HEK293 (cell line): ENCODE results near the gene AP3D1.
A peak's percentile ranks its signal among the peaks of the same experiment; 100 is the strongest.

ENCODE experiments used
- CTCF ChIA-PET: fragments of 350-600 bp; formaldehyde crosslinking; extraction: SDS; loops from one replicate; lab custom pipeline; 2021; ENCODE audit warnings: antibody characterized with exemption; lab: Yijun Ruan, JAX
- POLR2A ChIA-PET: fragments of 300-600 bp; formaldehyde crosslinking; extraction: SDS; loops from one replicate; lab custom pipeline; 2020; ENCODE audit warnings: antibody characterized with exemption, inconsistent platforms; lab: Yijun Ruan, JAX
- H3K27ac ChIP-seq: fragments of 200-500 bp; sonication (Bioruptor generic); 2 replicates; pipeline ENCODE4 v1.5.1; 2014; ENCODE audit warnings: low read depth, low read length, control low read depth, inconsistent platforms; ENCODE audit errors: extremely low read depth
- H3K36me3 ChIP-seq, 2 experiments: fragments of 200-500 bp in 1 of 2; sonication (Bioruptor generic) in 1 of 2; 1 replicate in 1 of 2; 2 replicates in 1 of 2; pipeline ENCODE4 v1.5.1; 2014 to 2017; ENCODE audit warnings: inconsistent platforms in 2 of 2, low read length in 2 of 2; ENCODE audit not compliant: control insufficient read depth in 2 of 2, insufficient read depth in 1 of 2
- H3K4me1 ChIP-seq: fragments of 200-500 bp; sonication (Bioruptor generic); 2 replicates; pipeline ENCODE4 v1.5.1; 2014; ENCODE audit warnings: mild to moderate bottlenecking, low read length, inconsistent platforms; ENCODE audit not compliant: control insufficient read depth, insufficient read depth
- H3K4me3 ChIP-seq: 2 replicates; pipeline ENCODE4 v1.5.1; 2011; ENCODE audit warnings: low read depth, mild to moderate bottlenecking, control low read depth, low read length, moderate library complexity
- H3K9me3 ChIP-seq: fragments of 200-500 bp; sonication (Bioruptor generic); 2 replicates; pipeline ENCODE4 v1.5.1; 2014; ENCODE audit warnings: low read depth, low read length, inconsistent platforms; ENCODE audit not compliant: control insufficient read depth, insufficient read depth
- INSM2 ChIP-seq: fragments of 450-650 bp; formaldehyde crosslinking; IDR thresholded peaks from 2 replicates; pipeline ENCODE4 v1.5.1; 2016; ENCODE audit warnings: missing biosample characterization, missing genetic modification characterization
- OVOL3 ChIP-seq: fragments of 450-650 bp; formaldehyde crosslinking; IDR thresholded peaks from 2 replicates; pipeline ENCODE4 v1.5.1; 2016; ENCODE audit warnings: missing biosample characterization, missing genetic modification characterization
- PATZ1 ChIP-seq: fragments of 450-650 bp; formaldehyde crosslinking; IDR thresholded peaks from 2 replicates; pipeline ENCODE4 v1.5.1; 2016; ENCODE audit warnings: missing biosample characterization, missing genetic modification characterization
- SP7 ChIP-seq: fragments of 450-650 bp; formaldehyde crosslinking; IDR thresholded peaks from 2 replicates; pipeline ENCODE4 v1.5.1; 2016; ENCODE audit warnings: missing biosample characterization, missing genetic modification characterization
- TCF7L2 ChIP-seq: IDR thresholded peaks from 2 replicates; pipeline ENCODE4 v1.6.1; 2011; ENCODE audit warnings: low read depth, mild to moderate bottlenecking, inconsistent platforms, low read length, moderate library complexity, borderline replicate concordance
- TRIM28 ChIP-seq: IDR thresholded peaks from 2 replicates; pipeline ENCODE4 v1.6.1; 2011; ENCODE audit warnings: low read length, control low read depth, borderline replicate concordance
- YY2 ChIP-seq: fragments of 450-650 bp; formaldehyde crosslinking; IDR thresholded peaks from 2 replicates; pipeline ENCODE4 v1.5.1; 2016; ENCODE audit warnings: missing biosample characterization, missing genetic modification characterization
- ZBTB1 ChIP-seq: fragments of 450-650 bp; formaldehyde crosslinking; IDR thresholded peaks from 2 replicates; pipeline ENCODE4 v1.5.1; 2016; ENCODE audit warnings: missing biosample characterization, missing genetic modification characterization
- ZFP3 ChIP-seq: fragments of 450-650 bp; formaldehyde crosslinking; IDR thresholded peaks from 2 replicates; pipeline ENCODE4 v1.5.1; 2016; ENCODE audit warnings: low read depth, missing biosample characterization, missing genetic modification characterization
- ZNF112 ChIP-seq: fragments of 450-650 bp; formaldehyde crosslinking; IDR thresholded peaks from 2 replicates; pipeline ENCODE4 v1.5.0; 2017; ENCODE audit warnings: missing biosample characterization, missing genetic modification characterization
- ZNF114 ChIP-seq: fragments of 450-650 bp; formaldehyde crosslinking; IDR thresholded peaks from 2 replicates; pipeline ENCODE4 v1.5.0; 2017; ENCODE audit warnings: missing biosample characterization, missing genetic modification characterization
- ZNF2 ChIP-seq: fragments of 450-650 bp; formaldehyde crosslinking; IDR thresholded peaks from 2 replicates; pipeline ENCODE4 v1.5.1; 2016; ENCODE audit warnings: missing biosample characterization, missing genetic modification characterization
- ZNF202 ChIP-seq: fragments of 450-650 bp; formaldehyde crosslinking; IDR thresholded peaks from 2 replicates; pipeline ENCODE4 v1.5.1; 2016; ENCODE audit warnings: missing biosample characterization, missing genetic modification characterization, borderline replicate concordance
- ZNF239 ChIP-seq: fragments of 450-650 bp; formaldehyde crosslinking; IDR thresholded peaks from 2 replicates; pipeline ENCODE4 v1.5.1; 2016; ENCODE audit warnings: missing biosample characterization, missing genetic modification characterization
- ZNF518A ChIP-seq: fragments of 450-650 bp; formaldehyde crosslinking; conservative IDR thresholded peaks from 2 replicates; pipeline ENCODE4 v1.5.1; 2016; ENCODE audit warnings: low read depth, missing biosample characterization, missing genetic modification characterization
- ZNF555 ChIP-seq: fragments of 450-650 bp; formaldehyde crosslinking; conservative IDR thresholded peaks from 2 replicates; pipeline ENCODE4 v1.5.1; 2017; ENCODE audit warnings: missing biosample characterization, mild to moderate bottlenecking, missing genetic modification characterization, inconsistent platforms
- ZXDB ChIP-seq: fragments of 450-650 bp; formaldehyde crosslinking; IDR thresholded peaks from 2 replicates; pipeline ENCODE4 v1.5.1; 2016; ENCODE audit warnings: missing biosample characterization, missing genetic modification characterization
- TF ChIP-seq, protein P1 (sequence below): fragments of 450-650 bp; formaldehyde crosslinking; IDR thresholded peaks from 2 replicates; pipeline ENCODE4 v1.5.1; 2016; ENCODE audit warnings: missing biosample characterization, missing genetic modification characterization, borderline replicate concordance
- TF ChIP-seq, protein P2 (sequence below): fragments of 450-650 bp; formaldehyde crosslinking; IDR thresholded peaks from 2 replicates; pipeline ENCODE4 v1.5.1; 2016; ENCODE audit warnings: missing biosample characterization, missing genetic modification characterization
- TF ChIP-seq, protein P3 (sequence below): IDR thresholded peaks from 2 replicates; pipeline ENCODE4 v1.6.1; 2011; ENCODE audit warnings: mild to moderate bottlenecking, low read depth, low read length, borderline replicate concordance

The AP3D1 gene

DNA sequence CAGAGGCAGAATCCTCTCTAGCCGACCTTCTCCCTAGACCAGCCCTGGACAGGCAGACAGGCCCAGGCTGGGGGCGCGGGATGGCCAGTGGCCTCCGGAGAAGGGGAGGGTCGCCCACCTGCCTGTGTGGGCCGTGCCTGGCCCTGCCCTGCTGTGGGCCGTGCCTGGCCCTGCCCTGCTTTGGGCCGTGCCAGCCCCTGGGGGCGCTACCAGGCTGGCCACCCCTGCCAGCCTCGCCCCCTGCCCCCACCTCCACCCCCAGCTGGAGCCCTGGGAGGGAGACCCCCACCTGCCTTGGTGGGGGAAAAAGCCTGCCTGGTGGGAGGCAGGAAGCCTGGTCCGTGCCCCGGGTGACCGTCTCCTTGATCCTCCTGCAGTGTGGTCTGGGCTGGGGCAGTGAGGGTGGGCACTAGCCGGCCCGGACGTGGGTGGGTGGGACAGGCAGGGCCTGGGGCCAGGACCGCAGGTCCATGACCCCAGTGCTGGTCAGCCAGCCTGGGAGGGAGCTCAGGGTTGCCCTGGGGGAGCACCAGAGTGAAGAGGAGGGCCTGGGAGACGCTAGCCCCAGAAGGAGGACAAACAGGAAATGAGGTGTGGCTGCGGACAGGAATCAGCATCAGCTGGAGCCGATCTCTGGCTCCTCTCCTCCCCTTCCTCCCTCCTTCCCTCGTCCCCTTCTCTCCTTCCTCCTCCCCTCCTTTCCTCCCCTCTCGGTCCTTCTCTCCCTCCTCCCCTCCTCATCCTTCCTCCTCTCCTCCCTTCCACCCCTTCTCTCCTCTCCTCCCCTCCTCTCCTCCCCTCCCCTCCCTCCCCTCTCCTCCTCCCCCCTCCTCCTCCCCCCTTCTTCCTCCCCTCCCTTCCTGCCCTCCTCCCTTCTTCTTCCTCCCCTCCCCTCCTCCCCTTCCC lies 95.2 kb downstream of the AP3D1 start:
- POLR2A ChIA-PET = no interaction called here
- H3K9me3 ChIP-seq = no peaks in the 10 kb centered on the region
- H3K36me3 ChIP-seq = no peaks in the 10 kb centered on the region
- H3K4me3 ChIP-seq = no peak overlapping the region
- CTCF ChIA-PET = no interaction called here
- no peak overlapping the region for H3K27ac ChIP-seq
- H3K4me1 ChIP-seq = peaks cover 10% of the 10 kb centered on the region
- TF ChIP-seq ZNF518A (tag by site-specific recombination) (no peak), YY2 (tag by site-specific recombination) (no peak), PATZ1 (tag by site-specific recombination) (0 out of 2 replicates have a peak, but pooled peaks have one; percentile 14), ZNF112 (tag by site-specific recombination) (no peak), ZFP3 (tag by site-specific recombination) (no peak), OVOL3 (tag by site-specific recombination) (no peak), ZBTB1 (tag by site-specific recombination) (no peak), ZNF239 (tag by site-specific recombination) (no peak), ZNF2 (tag by site-specific recombination) (no peak), ZXDB (no peak), TRIM28 (no peak), ZNF114 (no peak), SP7 (tag by site-specific recombination) (no peak), ZNF202 (tag by site-specific recombination) (no peak), INSM2 (no peak), TCF7L2 (no peak), ZNF555 (tag by site-specific recombination) (no peak)
- TF ChIP-seq, protein P1, sequence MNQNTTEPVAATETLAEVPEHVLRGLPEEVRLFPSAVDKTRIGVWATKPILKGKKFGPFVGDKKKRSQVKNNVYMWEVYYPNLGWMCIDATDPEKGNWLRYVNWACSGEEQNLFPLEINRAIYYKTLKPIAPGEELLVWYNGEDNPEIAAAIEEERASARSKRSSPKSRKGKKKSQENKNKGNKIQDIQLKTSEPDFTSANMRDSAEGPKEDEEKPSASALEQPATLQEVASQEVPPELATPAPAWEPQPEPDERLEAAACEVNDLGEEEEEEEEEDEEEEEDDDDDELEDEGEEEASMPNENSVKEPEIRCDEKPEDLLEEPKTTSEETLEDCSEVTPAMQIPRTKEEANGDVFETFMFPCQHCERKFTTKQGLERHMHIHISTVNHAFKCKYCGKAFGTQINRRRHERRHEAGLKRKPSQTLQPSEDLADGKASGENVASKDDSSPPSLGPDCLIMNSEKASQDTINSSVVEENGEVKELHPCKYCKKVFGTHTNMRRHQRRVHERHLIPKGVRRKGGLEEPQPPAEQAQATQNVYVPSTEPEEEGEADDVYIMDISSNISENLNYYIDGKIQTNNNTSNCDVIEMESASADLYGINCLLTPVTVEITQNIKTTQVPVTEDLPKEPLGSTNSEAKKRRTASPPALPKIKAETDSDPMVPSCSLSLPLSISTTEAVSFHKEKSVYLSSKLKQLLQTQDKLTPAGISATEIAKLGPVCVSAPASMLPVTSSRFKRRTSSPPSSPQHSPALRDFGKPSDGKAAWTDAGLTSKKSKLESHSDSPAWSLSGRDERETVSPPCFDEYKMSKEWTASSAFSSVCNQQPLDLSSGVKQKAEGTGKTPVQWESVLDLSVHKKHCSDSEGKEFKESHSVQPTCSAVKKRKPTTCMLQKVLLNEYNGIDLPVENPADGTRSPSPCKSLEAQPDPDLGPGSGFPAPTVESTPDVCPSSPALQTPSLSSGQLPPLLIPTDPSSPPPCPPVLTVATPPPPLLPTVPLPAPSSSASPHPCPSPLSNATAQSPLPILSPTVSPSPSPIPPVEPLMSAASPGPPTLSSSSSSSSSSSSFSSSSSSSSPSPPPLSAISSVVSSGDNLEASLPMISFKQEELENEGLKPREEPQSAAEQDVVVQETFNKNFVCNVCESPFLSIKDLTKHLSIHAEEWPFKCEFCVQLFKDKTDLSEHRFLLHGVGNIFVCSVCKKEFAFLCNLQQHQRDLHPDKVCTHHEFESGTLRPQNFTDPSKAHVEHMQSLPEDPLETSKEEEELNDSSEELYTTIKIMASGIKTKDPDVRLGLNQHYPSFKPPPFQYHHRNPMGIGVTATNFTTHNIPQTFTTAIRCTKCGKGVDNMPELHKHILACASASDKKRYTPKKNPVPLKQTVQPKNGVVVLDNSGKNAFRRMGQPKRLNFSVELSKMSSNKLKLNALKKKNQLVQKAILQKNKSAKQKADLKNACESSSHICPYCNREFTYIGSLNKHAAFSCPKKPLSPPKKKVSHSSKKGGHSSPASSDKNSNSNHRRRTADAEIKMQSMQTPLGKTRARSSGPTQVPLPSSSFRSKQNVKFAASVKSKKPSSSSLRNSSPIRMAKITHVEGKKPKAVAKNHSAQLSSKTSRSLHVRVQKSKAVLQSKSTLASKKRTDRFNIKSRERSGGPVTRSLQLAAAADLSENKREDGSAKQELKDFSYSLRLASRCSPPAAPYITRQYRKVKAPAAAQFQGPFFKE (tag by site-specific recombination) = no peak
- TF ChIP-seq, protein P2, sequence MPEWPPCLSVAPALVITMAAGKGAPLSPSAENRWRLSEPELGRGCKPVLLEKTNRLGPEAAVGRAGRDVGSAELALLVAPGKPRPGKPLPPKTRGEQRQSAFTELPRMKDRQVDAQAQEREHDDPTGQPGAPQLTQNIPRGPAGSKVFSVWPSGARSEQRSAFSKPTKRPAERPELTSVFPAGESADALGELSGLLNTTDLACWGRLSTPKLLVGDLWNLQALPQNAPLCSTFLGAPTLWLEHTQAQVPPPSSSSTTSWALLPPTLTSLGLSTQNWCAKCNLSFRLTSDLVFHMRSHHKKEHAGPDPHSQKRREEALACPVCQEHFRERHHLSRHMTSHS (tag by site-specific recombination) = no peak
- TF ChIP-seq, protein P3, sequence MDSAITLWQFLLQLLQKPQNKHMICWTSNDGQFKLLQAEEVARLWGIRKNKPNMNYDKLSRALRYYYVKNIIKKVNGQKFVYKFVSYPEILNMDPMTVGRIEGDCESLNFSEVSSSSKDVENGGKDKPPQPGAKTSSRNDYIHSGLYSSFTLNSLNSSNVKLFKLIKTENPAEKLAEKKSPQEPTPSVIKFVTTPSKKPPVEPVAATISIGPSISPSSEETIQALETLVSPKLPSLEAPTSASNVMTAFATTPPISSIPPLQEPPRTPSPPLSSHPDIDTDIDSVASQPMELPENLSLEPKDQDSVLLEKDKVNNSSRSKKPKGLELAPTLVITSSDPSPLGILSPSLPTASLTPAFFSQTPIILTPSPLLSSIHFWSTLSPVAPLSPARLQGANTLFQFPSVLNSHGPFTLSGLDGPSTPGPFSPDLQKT = no peak
